Liver (tissue), 9 donors: Measurements from ENCODE around the gene BRI3BP. TPM values are rescaled to one million over a fixed set of nuclear protein-coding genes. Genes with fewer than 3 reads are reported as not detected.

Source experiments
- DNase-seq: peaks from one replicate; pipeline ENCODE4 v3.0.0-alpha.2; 2017; ENCODE audit warnings: low spot score
- H3K27ac ChIP-seq, 2 donors: one replicate each; pipeline ENCODE4 v1.7.0; 2013; ENCODE audit warnings: inconsistent platforms in 2 of 2, low read length in 2 of 2, control low read depth in 1 of 2, low read depth in 1 of 2, mild to moderate bottlenecking in 1 of 2
- H3K27me3 ChIP-seq, 4 donors: one replicate each; pipeline versions ENCODE4 v1.6.1 to v1.7.0; 2013; ENCODE audit warnings: low read length in 3 of 4, inconsistent platforms in 1 of 4, mild to moderate bottlenecking in 1 of 4, moderate library complexity in 1 of 4; ENCODE audit not compliant: control insufficient read depth in 4 of 4, insufficient read depth in 4 of 4
- H3K36me3 ChIP-seq, 4 donors: one replicate each; pipeline versions ENCODE4 v1.6.1 to v1.7.0; 2013; ENCODE audit warnings: low read length in 3 of 4, mild to moderate bottlenecking in 3 of 4, low read depth in 1 of 4, moderate library complexity in 1 of 4; ENCODE audit not compliant: control insufficient read depth in 4 of 4, insufficient read depth in 3 of 4
- H3K4me1 ChIP-seq, 4 donors: one replicate each; pipeline versions ENCODE4 v1.6.1 to v1.7.0; 2013; ENCODE audit warnings: low read length in 3 of 4, mild to moderate bottlenecking in 3 of 4, moderate library complexity in 1 of 4; ENCODE audit not compliant: control insufficient read depth in 4 of 4, insufficient read depth in 4 of 4
- H3K4me3 ChIP-seq, 3 donors: one replicate each; pipeline versions ENCODE4 v1.6.1 to v1.7.0; 2013; ENCODE audit warnings: low read length in 3 of 3, control low read depth in 1 of 3, low read depth in 1 of 3, mild to moderate bottlenecking in 1 of 3
- H3K9ac ChIP-seq, 2 donors: one replicate each; pipeline ENCODE4 v1.7.0; 2013; ENCODE audit warnings: low read length in 2 of 2, mild to moderate bottlenecking in 2 of 2, moderate library complexity in 2 of 2, control low read depth in 1 of 2, low read depth in 1 of 2
- H3K9me3 ChIP-seq, 4 donors: one replicate each; pipeline versions ENCODE4 v1.6.1 to v1.7.0; 2013; ENCODE audit warnings: low read length in 3 of 4; ENCODE audit not compliant: control insufficient read depth in 4 of 4
- ATF3 ChIP-seq: IDR thresholded peaks from 2 replicates; pipeline ENCODE4 v1.6.1; 2016; ENCODE audit warnings: antibody characterized with exemption
- CTCF ChIP-seq: fragments of 150-350 bp; IDR thresholded peaks from 2 replicates; pipeline ENCODE4 v1.5.1; 2017; ENCODE audit warnings: improper control_type of control experiment, low read depth, low read length; ENCODE audit not compliant: missing input control
- EGR1 ChIP-seq, 2 donors: IDR thresholded peaks; 2 replicates each; pipeline ENCODE4 v1.6.1; 2016 to 2018; ENCODE audit warnings: antibody characterized with exemption in 2 of 2, low read depth in 2 of 2
- FOXA1 ChIP-seq: IDR thresholded peaks from 2 replicates; pipeline ENCODE4 v1.6.1; 2016; ENCODE audit warnings: antibody characterized with exemption
- FOXA2 ChIP-seq: IDR thresholded peaks from 2 replicates; pipeline ENCODE4 v1.6.1; 2016; ENCODE audit warnings: antibody characterized with exemption
- GABPA ChIP-seq, 2 donors: IDR thresholded peaks in 1 of 2; conservative IDR thresholded peaks in 1 of 2; 2 replicates each; pipeline ENCODE4 v1.6.1; 2016; ENCODE audit warnings: antibody characterized with exemption in 2 of 2, mild to moderate bottlenecking in 1 of 2, moderate library complexity in 1 of 2
- HNF4A ChIP-seq, 2 donors: conservative IDR thresholded peaks; 2 replicates each; pipeline ENCODE4 v1.6.1; 2016; ENCODE audit warnings: antibody characterized with exemption in 2 of 2, mild to moderate bottlenecking in 2 of 2
- HNF4G ChIP-seq: IDR thresholded peaks from 2 replicates; pipeline ENCODE4 v1.6.1; 2016; ENCODE audit warnings: antibody characterized with exemption
- JUND ChIP-seq, 2 donors: IDR thresholded peaks; 2 replicates each; pipeline ENCODE4 v1.6.1; 2016; ENCODE audit warnings: antibody characterized with exemption in 2 of 2
- MAX ChIP-seq: IDR thresholded peaks from 2 replicates; pipeline ENCODE4 v1.6.1; 2016; ENCODE audit warnings: antibody characterized with exemption
- NR2F2 ChIP-seq: IDR thresholded peaks from 2 replicates; pipeline ENCODE4 v1.6.1; 2016; ENCODE audit warnings: antibody characterized with exemption
- RAD21 ChIP-seq, 2 donors: IDR thresholded peaks; 2 replicates each; pipeline ENCODE4 v1.6.1; 2016; ENCODE audit warnings: antibody characterized with exemption in 2 of 2, mild to moderate bottlenecking in 2 of 2
- REST ChIP-seq: IDR thresholded peaks from 2 replicates; pipeline ENCODE4 v1.6.1; 2016; ENCODE audit warnings: antibody characterized with exemption, mild to moderate bottlenecking
- RXRA ChIP-seq, 2 donors: IDR thresholded peaks; 2 replicates each; pipeline ENCODE4 v1.6.1; 2017 to 2018; ENCODE audit warnings: antibody characterized with exemption in 2 of 2, mild to moderate bottlenecking in 1 of 2
- SP1 ChIP-seq: IDR thresholded peaks from 2 replicates; pipeline ENCODE4 v1.6.1; 2018; ENCODE audit warnings: antibody characterized with exemption, mild to moderate bottlenecking
- TAF1 ChIP-seq: conservative IDR thresholded peaks from 2 replicates; pipeline ENCODE4 v1.6.1; 2016; ENCODE audit warnings: antibody characterized with exemption, mild to moderate bottlenecking
- YY1 ChIP-seq: IDR thresholded peaks from 2 replicates; pipeline ENCODE4 v1.6.1; 2016; ENCODE audit warnings: antibody characterized with exemption, mild to moderate bottlenecking
- ZBTB33 ChIP-seq: IDR thresholded peaks from 2 replicates; pipeline ENCODE4 v1.6.1; 2016; ENCODE audit warnings: antibody characterized with exemption
- WGBS: extraction: QIAGEN DNeasy Blood & Tissue Kit; methylation state at CpG from one replicate; pipeline ENCODE4 v1.1.7; 2013; 5-methylcytosine and 5-hydroxymethylcytosine counted together
- polyA plus RNA-seq, 2 donors: library from polyadenylated mRNA; stranded (reverse) in 1 of 2; unstranded in 1 of 2; fragments of 200-250 nt in 1 of 2; fragments of >200 nt in 1 of 2; fragmentation: Nextera tagmentation in 1 of 2; extraction: Ambion mirVana in 1 of 2; gene quantifications; one replicate each; pipeline versions ENCODE4 v1.2.1 to v1.2.3, GENCODE V29; 2013 to 2015
- total RNA-seq, 2 donors: library from RNA; depleted of rRNA; stranded (reverse); fragments of >200 nt; gene quantifications; one replicate each; pipeline ENCODE4 v1.2.3, GENCODE V29; 2014
- donor health status: healthy.
- donor health status: healthy.
- donor health status: healthy.
- donor health status: healthy.
- donor health status: healthy.

BRI3BP gene
- total and polyA plus RNA-seq, 4 donors = 2.4 to 15.3 (median 4.7) TPM

- Histone ChIP-seq H3K4me1 (no peaks in the 10 kb centered on the region), H3K4me3 (no peak overlapping the region), H3K9ac (no peak overlapping the region), H3K36me3 (no peaks in the 10 kb centered on the region), H3K27ac (no peak overlapping the region), H3K9me3 (no peaks in the 10 kb centered on the region), H3K27me3 (no peaks in the 10 kb centered on the region)
- no peak for DNase-seq
- 85% methylated on average over 9 of the region's 9 CpGs for WGBS
- no peak for TF ChIP-seq EGR1 (IDR thresholded peaks at IDR 0.05; ENCODE audit: low read depth in 2 of 2)
- no peak for TF ChIP-seq NR2F2
- no peak for TF ChIP-seq SP1
- TF ChIP-seq ZBTB33 = no peak
- TF ChIP-seq HNF4A (conservative IDR thresholded peaks at IDR 0.05) = no peak
- no peak for TF ChIP-seq MAX
- no peak for TF ChIP-seq REST
- no peak for TF ChIP-seq GABPA (IDR thresholded peaks at IDR 0.05 in 1 of 2, conservative IDR thresholded peaks at IDR 0.05 in 1 of 2)
- TF ChIP-seq ATF3 = no peak
- TF ChIP-seq RAD21 (IDR thresholded peaks at IDR 0.05) = no peak
- no peak for TF ChIP-seq FOXA2
- TF ChIP-seq CTCF = no peak
- no peak for TF ChIP-seq HNF4G
- no peak for TF ChIP-seq TAF1
- no peak for TF ChIP-seq JUND (IDR thresholded peaks at IDR 0.05)
- no peak for TF ChIP-seq RXRA (IDR thresholded peaks at IDR 0.05)
- no peak for TF ChIP-seq YY1
- no peak for TF ChIP-seq FOXA1
Measured at GRCh38 chr12:125055591-125055990, 62.1 kb downstream of the BRI3BP start.

GRCh38 chr12:125056306-125056705 lies 62.9 kb downstream of the BRI3BP start:
- no peak for DNase-seq
- Histone ChIP-seq H3K36me3 (no peaks in the 10 kb centered on the region), H3K27me3 (no peaks in the 10 kb centered on the region), H3K9me3 (no peaks in the 10 kb centered on the region), H3K9ac (no peak overlapping the region), H3K27ac (no peak overlapping the region), H3K4me1 (no peaks in the 10 kb centered on the region), H3K4me3 (no peak overlapping the region)
- 88% methylated on average over 14 of the region's 14 CpGs for WGBS
- TF ChIP-seq HNF4G = no peak
- TF ChIP-seq GABPA (IDR thresholded peaks at IDR 0.05 in 1 of 2, conservative IDR thresholded peaks at IDR 0.05 in 1 of 2) = no peak
- no peak for TF ChIP-seq MAX
- TF ChIP-seq NR2F2 = no peak
- TF ChIP-seq HNF4A (conservative IDR thresholded peaks at IDR 0.05) = no peak
- no peak for TF ChIP-seq REST
- TF ChIP-seq SP1 = no peak
- no peak for TF ChIP-seq RAD21 (IDR thresholded peaks at IDR 0.05)
- no peak for TF ChIP-seq CTCF
- no peak for TF ChIP-seq JUND (IDR thresholded peaks at IDR 0.05)
- no peak for TF ChIP-seq TAF1
- TF ChIP-seq FOXA2 = no peak
- TF ChIP-seq RXRA (IDR thresholded peaks at IDR 0.05) = no peak
- TF ChIP-seq FOXA1 = no peak
